Measurements from ENCODE around the gene ZSCAN5B.

Gene ZSCAN5B

DNA sequence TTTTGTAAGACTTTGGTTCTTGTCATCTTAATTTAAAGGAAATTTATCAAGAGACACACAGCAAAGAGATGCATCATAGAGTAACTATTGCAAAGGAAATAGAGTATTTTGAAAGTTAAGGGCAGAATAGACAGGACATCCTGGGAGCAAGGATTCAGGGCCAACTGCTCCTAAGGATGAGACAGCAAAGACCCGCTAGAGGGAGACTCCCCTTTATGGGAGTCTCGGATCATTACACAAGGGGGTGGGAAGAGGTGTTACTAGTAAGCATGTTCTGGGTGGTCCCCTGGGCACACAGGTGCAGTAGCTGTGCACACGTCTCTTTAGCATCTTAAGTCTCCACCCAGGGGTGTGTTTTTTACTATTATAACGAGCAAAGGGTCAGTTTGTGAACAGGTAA is 14.1 kb upstream of the ZSCAN5B start:
- TF ChIP-seq, protein P1, sequence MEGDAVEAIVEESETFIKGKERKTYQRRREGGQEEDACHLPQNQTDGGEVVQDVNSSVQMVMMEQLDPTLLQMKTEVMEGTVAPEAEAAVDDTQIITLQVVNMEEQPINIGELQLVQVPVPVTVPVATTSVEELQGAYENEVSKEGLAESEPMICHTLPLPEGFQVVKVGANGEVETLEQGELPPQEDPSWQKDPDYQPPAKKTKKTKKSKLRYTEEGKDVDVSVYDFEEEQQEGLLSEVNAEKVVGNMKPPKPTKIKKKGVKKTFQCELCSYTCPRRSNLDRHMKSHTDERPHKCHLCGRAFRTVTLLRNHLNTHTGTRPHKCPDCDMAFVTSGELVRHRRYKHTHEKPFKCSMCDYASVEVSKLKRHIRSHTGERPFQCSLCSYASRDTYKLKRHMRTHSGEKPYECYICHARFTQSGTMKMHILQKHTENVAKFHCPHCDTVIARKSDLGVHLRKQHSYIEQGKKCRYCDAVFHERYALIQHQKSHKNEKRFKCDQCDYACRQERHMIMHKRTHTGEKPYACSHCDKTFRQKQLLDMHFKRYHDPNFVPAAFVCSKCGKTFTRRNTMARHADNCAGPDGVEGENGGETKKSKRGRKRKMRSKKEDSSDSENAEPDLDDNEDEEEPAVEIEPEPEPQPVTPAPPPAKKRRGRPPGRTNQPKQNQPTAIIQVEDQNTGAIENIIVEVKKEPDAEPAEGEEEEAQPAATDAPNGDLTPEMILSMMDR (IDR thresholded peaks at IDR 0.05): no peak

DNA sequence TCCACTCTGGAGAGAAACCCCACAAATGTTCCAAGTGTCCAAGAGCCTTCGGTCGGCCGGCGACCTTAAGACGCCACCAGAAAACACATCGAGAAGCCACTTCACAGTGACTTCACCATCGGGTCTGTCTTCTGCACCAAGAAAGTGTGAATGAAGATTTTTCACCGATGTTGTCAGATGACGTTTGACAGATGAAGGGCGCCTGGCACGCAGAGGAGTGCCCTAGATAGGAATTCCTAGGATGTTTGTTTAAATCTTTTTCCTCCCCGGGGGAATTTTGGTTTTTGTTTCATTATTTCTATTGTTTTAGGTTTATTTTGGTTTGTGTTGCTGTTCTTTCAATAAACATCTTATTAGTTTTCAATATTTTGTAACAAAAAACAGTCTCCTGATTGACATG is 11.5 kb upstream of the ZSCAN5B start:
- TF ChIP-seq, protein P1 (IDR thresholded peaks at IDR 0.05): no peak

DNA sequence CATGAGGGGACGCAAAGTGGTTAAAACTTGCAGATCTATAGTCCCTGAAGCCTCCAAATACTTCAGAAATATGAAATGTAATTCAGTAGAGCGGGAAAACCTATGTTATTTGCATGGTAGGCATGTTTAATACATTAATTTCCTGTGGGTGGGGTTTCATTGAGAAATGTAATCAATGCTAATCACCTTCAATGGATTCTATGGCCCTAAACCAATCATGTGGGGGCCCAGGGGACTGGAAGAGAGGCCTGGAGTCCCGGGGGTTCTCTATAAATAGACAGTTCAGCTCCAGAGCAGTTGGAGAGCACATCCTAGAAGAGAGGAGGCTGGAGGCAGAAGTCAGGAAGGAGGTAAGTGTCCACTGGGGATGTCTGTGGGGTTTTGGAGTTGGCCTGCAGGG is 4.4 kb upstream of the ZSCAN5B start, which contains the start of gene ZSCAN5C:
Gene ZSCAN5C, plus strand, starts transcription at position 301 of the 400 bp plus-strand sequence. CDS start 3,641 bp downstream, outside the sequence.
- TF ChIP-seq, protein P1 (IDR thresholded peaks at IDR 0.05): no peak

DNA sequence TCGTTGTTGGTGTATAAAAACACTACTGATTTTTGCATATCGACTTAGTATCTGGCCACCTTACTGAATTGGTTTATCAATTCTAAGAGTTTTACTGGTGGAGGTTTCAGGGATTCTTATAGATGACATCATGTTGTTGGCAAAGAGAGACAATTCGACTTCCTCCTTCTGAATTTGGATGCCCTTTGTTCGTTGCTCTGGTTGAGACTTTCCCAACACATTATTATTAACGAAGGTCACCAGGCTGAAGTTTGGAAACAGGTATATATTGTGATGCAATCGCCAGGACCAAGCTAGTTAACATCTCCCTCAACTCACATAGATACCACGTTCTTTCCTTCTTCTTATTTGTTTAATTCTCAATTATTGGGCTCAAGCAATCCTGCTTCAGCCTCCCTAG is 2.1 kb upstream of the ZSCAN5B start:
- TF ChIP-seq, protein P1 (IDR thresholded peaks at IDR 0.05): no peak

DNA sequence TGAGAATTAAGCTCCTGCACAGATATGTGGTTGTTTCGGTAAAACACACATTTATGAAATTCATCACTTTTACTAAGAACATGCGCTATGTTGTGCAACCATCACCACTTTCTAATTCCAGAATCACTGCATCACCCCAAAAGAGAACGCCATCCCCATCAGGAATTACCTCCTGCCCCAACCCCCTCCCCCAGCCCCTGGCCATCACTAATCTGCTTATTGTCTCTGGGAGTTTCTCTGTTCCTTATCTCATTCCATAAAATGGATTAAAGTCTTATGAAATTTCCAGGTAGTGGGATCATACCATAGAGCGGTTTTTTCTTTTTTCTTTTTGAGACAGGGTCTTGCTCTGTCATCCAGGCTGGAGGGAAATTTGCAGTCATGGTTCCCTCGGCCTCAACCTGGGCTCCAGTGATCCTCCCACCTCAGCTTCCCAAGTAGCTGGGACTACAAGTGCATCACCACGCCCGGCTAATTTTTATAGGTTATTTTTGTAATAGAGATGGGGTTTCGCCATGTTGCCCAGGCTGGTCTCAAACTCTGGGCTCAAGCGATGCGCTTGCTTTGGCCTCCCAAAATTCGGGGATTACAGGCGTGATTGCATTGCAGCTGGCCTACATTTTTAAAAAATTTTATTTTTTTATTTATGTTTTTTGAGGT is 3.5 kb downstream of the ZSCAN5B start:
- TF ChIP-seq, protein P1 (IDR thresholded peaks at IDR 0.05): no peak

DNA sequence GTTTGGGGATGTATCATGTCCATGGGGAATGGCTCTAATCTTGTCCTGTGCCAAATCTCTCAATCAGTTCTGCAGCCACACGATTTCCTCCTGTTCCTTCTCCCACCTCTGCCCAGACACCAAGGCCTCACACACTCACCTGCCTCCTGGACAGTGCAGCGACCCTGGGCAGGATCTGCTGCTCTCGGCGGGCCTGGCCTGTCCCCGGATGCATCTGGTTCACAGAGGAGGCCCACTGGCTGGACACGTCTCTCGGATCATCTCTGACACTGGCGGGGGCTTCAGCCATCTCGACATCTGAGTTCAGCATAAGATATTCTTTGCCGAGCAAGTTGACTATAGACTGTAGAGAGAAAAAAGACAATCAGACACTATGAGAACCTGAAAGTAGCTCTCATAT is 5.9 kb downstream of the ZSCAN5B start:
- TF ChIP-seq, protein P1 (IDR thresholded peaks at IDR 0.05): no peak

DNA sequence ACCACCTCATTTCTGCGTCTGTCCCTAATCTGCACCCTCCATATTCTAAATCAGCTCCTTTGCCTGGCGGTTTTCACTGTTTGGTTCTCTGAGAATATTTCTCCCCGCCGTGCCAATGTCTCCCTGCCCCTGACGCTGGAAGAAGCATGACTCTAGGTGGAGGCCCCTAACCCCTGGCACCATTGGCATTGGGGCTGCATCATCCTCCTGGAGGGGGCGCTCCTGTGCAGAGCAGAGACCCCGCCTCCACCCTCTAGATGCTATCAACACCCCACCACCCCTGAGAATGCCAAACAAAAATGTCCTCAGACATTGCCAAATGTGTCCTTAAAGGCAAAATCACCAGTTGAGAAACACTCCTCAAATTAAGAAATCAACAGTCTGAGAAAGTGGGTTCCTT is 6.5 kb downstream of the ZSCAN5B start:
- TF ChIP-seq, protein P1 (IDR thresholded peaks at IDR 0.05): no peak

DNA sequence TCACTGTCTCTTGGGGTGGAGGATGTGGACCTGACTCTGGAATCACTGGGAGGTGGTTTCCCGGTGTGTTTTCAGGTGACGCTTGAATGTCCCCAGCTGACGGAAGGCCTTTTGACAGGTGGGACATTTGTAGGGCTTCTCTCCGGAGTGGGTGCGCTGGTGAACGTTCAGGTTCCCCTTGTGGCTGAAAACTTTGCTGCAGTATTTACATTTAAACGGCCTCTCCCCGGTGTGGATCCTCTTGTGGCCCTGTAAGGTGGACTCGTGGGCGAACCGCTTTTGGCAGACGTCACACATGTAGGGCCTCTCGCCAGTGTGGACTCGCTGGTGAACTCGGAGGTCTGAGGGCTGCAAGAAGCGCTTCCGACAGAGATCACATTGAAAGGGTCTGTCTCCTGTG is 7.8 kb downstream of the ZSCAN5B start:
- TF ChIP-seq, protein P1 (IDR thresholded peaks at IDR 0.05): no peak

Data from LNCAP (cell line).